Fibroblast of pulmonary artery (primary cell): ENCODE results near the gene FRMD4A.
A peak's percentile ranks its signal among the peaks of the same experiment; 100 is the strongest.

Experiments
- DNase-seq: peaks from one replicate; pipeline ENCODE4 v3.0.0-alpha.2; 2010; ENCODE audit warnings: low read depth
- H3K4me3 ChIP-seq: replicated peaks from 2 replicates; pipeline ENCODE4 v1.5.1; 2011; ENCODE audit warnings: low read depth, mild to moderate bottlenecking, control low read depth, low read length, moderate library complexity
- TF ChIP-seq, protein P1 (sequence below): IDR thresholded peaks from 2 replicates; pipeline ENCODE4 v1.5.1; 2011; ENCODE audit warnings: mild to moderate bottlenecking, control low read depth, low read length, inconsistent platforms; ENCODE audit errors: missing control alignments

Gene FRMD4A

DNA sequence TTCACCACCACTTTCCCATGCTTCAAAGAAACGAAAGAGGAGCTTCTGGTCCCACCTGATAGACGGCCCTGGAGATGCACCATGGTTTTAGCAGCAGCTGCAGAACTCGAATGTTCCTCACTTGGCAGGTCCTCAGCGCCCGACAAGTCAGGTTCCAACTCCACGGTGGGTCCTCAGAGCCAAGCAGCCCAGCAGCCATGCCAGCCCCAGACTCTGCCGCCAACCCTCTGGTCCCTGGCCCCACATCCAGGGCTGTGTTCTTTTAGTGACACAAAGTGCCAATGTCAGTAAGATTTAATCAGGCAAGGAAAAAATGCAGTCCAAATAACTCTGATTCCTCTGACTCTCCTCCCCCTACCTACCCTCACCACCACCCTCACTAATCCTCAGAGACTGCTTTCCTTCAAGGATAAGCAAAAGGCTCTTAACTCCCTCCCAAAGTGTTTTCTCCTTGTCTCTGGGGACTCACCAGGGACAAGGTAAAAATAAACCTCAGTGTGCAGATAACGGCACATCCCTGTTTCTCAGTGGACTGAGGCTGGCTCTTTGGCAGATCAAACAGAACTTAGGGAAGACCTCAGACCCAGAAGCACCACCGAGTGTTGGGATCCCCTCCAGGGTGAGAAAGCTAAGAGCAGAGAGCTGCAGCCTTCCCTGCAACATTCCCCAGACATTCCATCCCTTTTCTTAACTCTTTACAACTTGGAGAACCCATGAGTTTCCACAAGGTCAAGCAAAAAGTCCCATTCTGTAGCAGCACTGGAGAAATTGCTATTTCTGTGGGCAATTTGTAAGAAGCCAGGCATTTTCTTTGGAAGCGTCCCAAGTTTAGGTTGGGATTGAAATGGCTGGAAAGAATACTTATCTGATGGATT lies 358.9 kb downstream of the FRMD4A start:
- TF ChIP-seq, protein P1, sequence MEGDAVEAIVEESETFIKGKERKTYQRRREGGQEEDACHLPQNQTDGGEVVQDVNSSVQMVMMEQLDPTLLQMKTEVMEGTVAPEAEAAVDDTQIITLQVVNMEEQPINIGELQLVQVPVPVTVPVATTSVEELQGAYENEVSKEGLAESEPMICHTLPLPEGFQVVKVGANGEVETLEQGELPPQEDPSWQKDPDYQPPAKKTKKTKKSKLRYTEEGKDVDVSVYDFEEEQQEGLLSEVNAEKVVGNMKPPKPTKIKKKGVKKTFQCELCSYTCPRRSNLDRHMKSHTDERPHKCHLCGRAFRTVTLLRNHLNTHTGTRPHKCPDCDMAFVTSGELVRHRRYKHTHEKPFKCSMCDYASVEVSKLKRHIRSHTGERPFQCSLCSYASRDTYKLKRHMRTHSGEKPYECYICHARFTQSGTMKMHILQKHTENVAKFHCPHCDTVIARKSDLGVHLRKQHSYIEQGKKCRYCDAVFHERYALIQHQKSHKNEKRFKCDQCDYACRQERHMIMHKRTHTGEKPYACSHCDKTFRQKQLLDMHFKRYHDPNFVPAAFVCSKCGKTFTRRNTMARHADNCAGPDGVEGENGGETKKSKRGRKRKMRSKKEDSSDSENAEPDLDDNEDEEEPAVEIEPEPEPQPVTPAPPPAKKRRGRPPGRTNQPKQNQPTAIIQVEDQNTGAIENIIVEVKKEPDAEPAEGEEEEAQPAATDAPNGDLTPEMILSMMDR = no peak
- peak; percentile 61 for DNase-seq
- H3K4me3 ChIP-seq = no peak overlapping the region

DNA sequence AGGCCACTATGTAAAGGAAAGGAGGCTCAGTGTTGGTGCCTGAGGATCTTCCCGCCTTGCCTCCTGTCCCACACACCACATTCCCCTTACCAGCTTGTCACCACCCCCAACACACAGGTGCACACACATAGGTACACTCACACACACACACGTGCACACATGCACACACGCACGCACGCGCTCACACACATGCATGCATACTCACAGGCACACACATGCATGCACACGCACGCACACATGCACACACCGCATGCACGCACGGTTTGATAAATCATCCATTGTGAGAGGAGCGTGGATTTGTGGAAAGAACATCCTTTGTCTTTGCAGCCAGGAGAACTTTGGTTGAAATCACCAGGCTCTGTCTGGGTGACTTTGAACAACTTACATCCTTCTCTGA lies 359.8 kb downstream of the FRMD4A start:
- TF ChIP-seq, protein P1 = no peak
- H3K4me3 ChIP-seq = no peak overlapping the region
- DNase-seq = no peak

DNA sequence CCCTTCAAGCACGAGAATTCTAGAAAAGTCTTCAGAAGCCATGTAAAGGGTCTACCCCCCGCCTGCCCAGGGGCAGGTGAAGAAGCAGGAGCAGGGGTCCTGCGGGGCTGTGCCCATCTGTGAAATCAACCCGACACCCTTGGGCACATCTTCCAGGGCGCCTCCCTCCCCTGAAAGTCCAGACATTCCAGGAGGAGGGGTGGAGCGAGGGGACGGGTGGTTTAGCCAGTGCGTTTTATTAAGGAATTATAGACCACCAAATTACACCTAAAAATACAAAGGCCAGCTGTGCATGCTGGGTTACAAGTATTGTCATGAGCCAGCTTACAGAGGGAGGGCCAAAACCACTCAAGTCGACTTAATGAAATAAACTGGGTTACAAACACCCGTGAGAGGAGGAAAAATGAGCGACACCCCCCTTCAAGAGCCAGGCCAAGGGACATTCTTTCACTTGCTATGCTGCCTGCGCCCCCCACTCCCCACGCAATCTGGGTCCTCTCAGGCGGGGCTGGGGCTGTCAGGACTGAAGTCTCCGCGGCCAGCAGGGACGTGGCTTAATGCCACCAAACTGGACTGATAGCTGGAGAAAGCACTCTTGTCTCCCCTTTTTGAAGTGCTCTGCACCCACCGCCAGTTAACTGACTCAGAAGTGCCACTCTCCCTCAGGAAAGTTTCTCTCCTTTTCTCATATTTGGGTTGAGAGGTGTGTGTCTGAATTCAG lies 360.3 kb downstream of the FRMD4A start:
- H3K4me3 ChIP-seq = no peak overlapping the region
- TF ChIP-seq, protein P1 = no peak
- no peak for DNase-seq

DNA sequence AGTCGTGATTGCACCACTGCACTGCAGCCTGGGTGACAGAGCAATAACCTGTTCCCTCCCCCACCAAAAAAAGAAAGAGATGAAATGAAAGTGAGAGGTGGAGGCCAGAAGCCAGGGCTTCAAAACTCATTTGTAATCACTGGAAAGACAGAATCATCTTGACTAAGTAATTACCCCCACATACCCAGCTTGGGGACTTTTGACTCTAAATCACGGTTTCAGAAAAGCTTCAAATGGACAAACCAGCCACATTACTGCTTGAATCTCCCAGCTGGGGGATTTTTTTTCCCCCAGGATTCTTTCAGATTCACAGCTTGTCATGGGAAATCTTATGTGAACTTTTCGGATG lies 361.0 kb downstream of the FRMD4A start:
- TF ChIP-seq, protein P1 = no peak
- no peak overlapping the region for H3K4me3 ChIP-seq
- DNase-seq = no peak

DNA sequence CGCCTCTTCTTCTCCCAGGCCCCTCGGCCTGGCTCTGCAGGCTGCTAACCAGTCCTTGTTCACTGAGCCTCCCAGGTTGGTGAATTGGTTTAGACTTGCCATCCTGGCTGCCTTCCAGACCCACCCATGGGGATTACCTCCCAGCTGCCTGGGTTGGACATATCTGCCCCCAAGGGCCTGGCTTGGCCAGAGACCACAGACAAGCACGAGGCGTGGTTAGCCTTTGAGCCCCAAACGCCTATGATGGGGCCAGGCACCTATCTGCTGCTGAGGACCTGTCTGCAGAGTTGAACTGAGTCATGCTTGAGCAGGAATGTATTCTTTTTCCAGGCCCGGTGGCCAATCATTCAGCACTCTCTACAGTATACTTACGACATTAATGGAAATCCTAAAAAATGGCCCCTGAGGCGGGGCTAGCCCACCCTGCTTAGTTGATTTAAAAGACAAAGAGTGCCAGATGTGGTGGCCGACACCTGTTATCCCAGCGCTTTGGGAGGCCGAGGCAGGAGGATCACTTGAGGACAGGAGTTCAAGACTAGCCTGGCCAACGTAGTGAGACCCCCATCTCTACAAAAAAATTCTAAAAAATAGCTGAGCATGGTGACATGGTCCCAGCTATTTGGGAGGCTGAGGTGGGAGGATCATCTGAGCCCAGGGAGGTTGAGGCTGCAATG lies 361.5 kb downstream of the FRMD4A start:
- no peak overlapping the region for H3K4me3 ChIP-seq
- TF ChIP-seq, protein P1 = no peak
- DNase-seq = no peak

DNA sequence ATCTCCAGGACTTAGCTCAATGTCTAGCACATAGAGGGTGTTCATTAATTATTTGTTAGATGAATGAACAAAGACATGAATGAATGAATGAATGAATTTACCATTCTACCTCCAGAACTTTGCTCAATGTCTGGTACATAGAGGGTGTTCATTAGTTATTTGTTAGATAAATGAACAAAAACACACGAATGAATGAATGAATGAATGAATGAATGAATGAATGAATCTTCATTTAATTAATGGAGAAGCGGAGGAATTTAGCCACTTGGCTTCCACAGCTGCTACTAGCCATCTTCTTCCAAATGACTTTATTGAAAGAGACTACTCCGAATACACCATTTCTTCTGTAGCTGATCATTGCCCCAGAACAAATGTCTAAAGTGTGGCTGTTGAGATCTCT lies 368.9 kb downstream of the FRMD4A start:
- H3K4me3 ChIP-seq = no peak overlapping the region
- TF ChIP-seq, protein P1 = no peak

More for the DNA sequence above, 368.9 kb downstream of the FRMD4A start:
- DNase-seq = no peak
